ENCODE measurements around the gene FAF1. TPM values are rescaled to one million over a fixed set of nuclear protein-coding genes. Genes with fewer than 3 reads are reported as not detected.
"Not testable (repeated sequence)": the region's sequence is repeated elsewhere in the genome, so short reads cannot be mapped to it uniquely, and the experiment has no call there.

FAF1 gene
- total RNA-seq, 1 donor from 2014 or later, result 67.5 TPM

DNA sequence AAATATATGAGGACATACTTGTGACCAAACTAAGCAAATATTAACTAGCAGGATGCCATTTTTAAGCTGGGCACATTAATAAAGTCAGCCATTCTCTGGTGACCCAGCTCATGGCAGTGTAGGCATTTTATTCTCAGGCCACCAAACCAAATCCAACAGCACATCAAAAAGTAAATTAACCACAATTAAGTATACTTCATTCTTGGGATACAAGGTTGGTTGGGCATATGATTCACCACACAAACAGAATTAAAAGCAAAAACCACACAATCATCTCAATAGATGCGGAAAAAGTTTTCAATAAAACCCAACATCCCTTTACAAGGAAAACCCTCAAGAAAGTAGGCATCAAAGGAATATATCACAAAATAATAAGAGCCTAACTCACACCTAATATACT, 101.3 kb downstream of the FAF1 start:
- intact Hi-C loops (cut with micrococcal nuclease), result no loop called here

DNA sequence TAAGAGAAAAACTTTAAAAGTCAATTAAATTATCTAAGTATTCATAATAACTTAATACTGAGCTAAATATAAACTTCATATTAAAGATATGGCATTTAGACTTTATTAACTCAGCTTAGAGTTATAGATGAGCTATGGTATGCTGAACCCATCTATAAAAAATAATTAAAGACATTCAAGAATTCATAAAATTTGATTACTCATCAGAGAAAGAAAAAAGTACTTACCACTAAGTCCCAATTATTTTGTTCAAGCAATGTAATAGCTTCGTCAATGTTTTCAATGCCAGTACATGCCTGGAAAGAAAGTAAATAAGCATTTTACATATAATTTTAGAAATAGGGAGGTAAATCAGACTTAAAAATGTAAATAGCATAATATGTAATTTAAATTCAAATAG, 102.4 kb downstream of the FAF1 start:
- intact Hi-C loops (cut with micrococcal nuclease), result no loop called here

DNA sequence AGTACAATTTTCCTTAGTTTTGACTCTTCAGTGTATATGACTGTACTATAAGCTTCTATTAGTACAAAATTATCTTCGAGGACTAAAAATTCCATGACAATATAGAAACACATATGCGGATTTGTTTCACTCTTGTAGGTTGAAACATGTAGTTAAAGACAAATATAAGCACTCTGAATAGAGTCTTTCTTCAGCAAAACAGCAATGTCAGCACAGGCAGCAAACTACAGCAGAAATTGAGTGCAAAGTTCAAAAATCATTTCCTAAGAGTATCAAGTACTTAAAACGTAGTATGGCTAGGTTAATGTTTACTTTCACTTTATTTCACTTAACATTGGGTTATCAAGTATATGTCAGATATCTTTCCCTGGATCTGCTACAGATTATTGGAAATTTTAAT, 106.7 kb downstream of the FAF1 start:
- intact Hi-C loops (cut with micrococcal nuclease), result no loop called here

DNA sequence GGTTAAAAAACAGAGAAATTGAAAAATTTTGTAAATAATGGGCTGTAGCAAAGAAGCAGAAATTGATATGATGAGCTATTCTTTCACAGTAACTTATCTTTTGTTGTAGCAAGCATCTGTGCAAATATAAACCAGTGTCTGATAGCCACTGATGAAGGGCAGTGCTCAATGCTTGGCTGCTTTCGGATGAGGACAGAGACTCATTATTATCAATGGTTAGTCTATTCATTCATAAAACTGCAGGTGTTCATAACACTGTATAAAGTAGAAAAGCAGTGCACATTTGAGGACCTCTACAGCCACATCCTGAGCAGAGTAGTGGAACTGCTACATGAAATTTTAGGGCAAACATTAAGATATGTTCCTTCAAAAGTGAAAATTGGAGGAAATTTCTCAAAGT, 107.2 kb downstream of the FAF1 start:
- intact Hi-C loops (cut with micrococcal nuclease), result no loop called here

DNA sequence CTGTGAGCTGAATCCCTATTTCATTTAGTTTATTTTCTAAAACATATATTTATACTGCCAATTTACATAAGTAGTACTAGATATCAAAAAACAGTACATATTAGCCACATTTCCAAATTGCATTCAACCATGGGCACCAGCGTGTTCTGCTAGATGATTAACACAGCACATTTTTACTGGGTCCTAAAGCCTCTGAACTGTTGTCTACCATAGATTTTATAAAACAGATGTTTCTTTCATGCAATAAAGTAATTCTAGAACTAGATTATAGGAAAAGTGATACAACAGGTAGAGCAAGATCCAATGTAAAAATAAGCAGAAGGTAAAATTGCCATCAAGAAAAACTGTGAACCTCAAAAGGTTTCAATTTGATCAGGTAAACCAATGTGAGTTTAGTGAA, 108.6 kb downstream of the FAF1 start:
- intact Hi-C loops (cut with micrococcal nuclease), result no loop called here

DNA sequence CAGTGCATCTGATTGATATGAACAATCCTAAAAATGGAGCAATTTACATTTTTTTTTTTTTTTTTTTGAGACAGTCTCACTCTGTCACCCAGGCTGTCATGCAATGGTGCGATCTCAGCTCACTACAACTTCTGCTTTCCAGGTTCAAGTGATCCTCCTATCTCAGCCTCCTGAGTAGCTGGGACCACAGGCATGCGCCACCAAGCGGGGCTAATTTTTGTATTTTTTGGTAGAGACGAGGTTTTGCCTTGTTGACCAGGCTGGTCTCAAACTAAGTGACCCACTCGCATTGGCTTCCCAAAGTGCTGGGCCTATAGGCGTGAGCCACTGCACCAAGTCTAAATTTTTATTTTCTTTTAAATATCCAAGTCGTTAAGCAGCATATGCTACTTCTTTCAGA, 109.0 kb downstream of the FAF1 start:
- intact Hi-C loops (cut with micrococcal nuclease), result no loop called here

DNA sequence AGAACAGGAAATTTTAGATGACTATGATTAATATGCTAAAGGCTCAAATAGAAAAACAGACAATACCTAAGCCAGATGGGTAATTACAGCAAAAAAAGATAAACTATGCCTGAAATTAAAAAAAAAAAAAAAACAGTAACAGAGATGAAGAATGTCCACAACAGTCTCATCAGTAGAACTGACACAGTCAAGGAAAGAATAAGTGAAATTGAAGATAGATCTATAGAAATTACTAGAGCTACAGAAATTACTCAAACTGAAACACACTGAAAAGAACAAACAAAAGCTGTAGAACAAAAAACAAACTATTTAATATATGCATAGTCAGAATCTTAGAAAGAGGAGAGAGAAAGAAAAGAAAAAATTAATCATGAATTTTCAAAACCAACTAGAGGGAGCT, 112.8 kb downstream of the FAF1 start:
- intact Hi-C loops (cut with micrococcal nuclease), result no loop called here

DNA sequence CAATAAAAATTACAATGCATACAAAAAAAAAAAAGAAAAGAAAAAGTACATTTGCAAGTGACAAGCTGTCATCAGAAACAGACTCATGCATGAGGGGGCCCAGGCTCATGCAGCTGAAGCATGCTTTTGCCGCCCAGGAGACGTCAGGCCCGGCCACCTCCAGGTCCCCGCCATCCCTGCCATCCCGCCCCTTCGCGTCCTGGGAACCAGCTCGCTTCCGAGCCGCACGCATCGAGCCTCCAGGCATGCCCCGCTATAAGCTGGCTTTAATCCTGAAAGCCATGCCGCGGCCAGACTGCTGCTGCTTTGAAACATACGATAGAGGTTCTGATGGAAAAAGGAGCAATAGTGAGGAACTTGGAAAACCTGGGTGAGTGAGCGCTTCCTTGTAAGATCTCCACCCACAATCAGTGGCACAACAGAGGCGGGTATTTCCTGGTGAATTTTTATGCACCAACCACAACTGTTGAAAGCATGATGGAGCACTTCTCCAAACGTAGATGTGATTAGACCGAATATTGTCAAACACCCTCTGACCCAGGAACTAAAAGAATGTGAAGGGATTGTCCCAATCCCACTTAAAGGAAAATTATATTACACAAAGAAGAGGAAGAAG, 113.7 kb downstream of the FAF1 start:
- intact Hi-C loops (cut with micrococcal nuclease), result no loop called here

DNA sequence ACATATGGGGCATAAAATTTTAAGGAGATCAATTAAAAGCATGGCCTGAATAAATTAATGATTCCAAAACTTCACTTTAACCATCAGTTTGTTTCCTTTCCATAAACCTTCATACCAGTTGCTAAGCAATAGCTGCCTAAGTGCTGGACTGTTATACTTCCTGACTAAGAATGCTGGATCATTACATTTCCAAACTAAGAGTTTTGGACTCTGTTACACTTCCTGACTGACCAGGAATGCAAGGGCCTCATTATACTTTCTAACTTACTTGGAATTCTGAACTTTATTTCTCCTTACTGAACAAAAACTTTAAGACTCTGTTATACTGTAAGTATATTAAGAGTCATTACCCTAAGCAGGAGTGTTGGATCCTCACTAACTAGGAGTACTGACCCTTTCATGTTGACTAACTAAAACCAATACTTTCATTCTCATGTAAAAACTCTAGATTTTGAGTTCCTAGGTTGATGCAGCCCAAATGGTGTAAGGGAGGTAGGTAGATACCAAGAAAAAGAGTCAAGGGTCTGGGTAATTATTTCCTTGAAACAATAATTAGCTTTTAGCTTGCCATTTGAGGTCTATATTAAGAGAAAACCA, 118.2 kb downstream of the FAF1 start:
- intact Hi-C loops (cut with micrococcal nuclease), result no loop called here

DNA sequence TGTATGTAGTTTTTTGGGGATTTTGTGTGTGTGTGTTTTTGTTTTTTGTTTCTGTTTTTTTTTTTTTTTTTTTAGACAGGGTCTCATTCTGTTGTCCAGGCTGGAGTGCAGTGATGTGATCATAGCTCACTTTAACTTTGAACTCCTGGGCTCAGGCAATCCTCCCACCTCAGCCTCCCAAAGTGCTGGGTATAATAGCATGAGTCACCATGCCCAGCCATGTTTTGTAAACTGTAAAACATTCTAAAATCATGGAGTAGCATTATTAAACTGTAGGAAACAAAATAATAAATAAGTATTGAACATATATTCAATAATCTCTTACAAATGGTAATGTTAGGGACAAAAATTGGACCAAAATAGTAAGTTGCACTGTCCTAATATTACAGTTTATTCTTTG, 124.0 kb downstream of the FAF1 start:
- intact Hi-C loops (cut with micrococcal nuclease), result no loop called here

DNA sequence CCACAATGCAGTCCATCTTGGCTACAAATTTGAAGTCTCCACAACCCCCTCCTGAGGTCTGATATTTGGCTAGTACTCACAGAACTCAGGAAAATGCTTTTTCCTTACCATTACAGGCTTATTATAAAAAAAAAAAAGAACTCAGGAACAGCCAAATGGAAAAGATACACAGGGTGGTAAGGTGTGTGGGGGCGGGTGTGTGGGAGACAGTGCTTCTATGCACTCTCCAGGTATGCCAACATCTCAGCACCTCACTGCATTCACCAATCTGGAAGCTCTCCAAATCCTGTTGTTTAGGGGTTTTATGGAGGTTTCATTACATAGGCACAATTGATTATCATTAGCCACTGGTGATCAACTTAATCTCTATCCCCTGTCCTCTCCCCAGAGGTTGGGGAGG, 126.9 kb downstream of the FAF1 start:
- intact Hi-C loops (cut with micrococcal nuclease), result no loop called here

DNA sequence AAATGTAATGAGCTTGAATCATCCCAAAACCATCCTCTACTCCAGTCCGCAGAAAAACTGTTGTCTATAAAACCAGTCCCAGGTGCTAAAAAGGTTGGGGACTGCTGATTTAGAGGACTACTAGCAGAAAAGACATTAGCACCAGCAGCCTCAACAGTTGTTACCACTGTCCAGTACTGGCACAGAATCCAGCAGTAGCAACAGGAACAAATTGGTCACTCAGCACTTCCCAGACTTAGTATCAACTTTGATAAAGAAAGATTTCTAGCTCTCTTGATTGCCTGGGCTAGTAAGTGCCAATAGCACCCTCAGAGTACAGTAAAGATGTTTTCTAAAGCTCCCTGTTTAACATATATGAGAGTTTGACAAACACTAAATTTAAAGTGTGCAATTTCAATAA, 127.9 kb downstream of the FAF1 start:
- intact Hi-C loops (cut with micrococcal nuclease), result no loop called here

DNA sequence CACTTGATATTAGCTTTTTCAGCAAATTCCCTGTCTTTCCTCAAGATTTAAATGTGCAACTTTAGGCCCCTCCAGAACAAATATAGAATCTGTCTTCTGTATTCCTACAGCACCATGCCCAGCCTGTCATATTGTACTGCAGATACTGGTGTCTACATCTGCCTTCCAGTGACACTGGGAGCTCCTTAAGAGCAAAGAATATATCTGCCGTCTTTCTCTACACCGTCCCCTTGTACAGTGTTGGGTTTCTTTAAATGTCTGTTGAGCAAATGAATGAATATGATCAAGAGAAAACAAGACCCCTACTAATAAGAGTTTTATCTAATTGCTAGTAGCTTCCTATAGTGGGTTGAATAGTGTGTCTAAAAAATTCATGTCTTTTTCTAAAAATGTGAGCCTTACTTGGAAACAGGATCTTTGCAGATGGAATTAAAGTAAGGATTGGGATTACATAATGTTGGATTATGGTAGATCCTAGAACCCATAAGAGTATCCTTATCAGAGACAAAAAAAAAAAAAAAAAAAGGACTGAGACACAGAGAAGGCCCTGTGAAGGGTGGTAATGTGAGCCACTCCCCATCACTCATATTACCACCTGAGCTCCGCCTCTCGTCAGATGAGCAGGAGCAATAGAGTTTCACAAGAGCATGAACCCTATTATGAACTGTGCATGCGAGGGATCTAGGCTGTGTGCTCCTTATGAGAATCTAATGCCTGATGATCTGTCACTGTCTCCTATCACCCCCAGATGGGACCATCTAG, 128.6 kb downstream of the FAF1 start:
- intact Hi-C loops (cut with micrococcal nuclease), result no loop called here

DNA sequence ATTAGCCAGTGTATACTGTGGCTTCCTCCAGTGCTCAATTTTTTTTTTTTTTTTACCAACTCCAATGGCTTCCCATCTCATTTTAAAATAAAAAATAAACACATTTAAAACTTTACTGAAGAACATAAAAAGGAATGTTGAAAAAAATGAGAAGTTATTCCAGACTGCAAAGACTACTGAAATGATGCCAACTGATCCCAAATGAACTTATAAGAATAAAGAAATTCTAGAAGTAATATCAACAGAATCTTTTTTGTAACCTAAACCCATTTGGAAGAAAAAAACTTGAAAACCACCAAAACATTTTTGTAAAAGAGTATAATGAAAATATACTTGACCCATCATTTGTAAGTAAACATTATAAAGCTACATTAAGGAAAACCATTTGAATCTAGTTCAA, 129.4 kb downstream of the FAF1 start:
- intact Hi-C loops (cut with micrococcal nuclease), result no loop called here

DNA sequence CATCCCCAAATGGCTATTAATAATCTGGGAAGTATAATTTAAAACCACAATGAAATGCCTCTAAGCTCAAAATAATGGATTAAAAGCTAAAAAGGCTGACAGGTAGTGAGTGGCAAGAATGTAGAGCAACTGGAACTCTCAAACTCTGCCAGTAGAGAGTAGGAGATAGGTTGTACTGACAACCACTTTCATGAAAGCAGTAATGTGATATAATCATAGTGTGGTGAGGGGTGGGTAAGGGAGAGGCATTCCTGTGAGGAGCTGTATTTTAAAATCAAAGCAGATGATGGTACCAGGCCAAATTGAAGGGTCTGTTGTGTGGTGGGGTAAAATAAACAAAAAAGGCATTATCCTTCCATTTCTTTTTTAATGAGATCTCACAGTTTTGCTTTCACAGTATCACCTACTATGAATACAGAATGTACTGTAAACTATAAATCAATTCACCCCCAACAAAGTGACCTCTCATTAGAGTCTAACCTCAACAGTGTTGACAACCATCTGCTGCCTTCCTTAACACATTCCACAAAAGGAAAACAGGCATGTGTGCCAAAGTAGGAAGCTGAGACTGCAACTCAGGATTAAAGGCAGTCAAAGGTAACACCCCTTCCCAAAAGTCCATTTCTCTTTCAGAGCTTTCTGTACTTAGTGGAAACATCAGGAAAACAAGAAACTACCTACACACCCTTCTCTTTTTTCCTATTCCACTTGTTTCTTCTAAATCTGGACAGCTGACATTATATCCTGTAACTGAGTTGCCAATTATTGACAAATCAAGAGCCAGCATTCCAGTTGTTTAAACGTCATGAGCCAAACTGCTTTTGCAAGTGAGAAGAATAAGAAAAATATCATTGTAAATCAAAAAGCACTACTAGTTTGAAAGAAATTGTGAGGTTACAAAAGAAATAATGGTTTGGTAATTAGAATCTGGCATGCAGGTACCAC, 130.8 kb downstream of the FAF1 start:
- intact Hi-C loops (cut with micrococcal nuclease), result no loop called here

DNA sequence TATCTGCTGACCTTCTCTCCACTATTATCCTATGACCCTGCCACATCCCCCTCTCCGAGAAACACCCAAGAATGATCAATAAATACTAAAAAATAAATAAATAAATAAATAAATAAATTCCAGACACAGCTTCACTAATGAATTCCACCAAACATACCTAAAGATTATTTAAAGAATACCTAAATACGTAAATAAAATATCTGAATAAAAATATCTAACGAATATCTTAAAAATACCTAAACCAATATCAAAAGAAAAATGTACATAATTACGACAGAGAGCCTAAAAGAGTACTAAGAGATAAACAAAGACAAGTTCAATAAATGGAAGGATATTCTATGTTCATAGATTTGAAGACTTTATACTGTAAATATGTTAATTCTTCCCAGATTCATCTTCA, 132.5 kb downstream of the FAF1 start:
- intact Hi-C loops (cut with micrococcal nuclease), result no loop called here

DNA sequence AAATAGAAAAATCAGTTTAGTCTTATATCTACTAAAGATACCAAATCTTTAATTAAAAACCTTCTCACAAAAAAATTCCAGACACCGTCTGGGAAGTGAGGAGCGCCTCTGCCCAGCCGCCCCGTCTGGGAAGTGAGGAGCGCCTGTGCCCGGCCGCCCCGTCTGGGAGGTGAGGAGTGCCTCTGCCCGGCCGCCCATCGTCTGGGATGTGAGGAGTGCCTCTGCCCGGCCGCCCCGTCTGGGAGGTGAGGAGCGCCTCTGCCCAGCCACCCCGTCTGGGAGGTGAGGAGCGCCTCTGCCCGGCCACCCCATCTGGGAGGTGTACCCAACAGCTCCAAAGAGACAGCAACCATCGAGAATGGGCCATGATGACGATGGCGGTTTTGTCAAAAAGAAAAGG, 133.3 kb downstream of the FAF1 start:
- intact Hi-C loops (cut with micrococcal nuclease), result not testable (repeated sequence)

DNA sequence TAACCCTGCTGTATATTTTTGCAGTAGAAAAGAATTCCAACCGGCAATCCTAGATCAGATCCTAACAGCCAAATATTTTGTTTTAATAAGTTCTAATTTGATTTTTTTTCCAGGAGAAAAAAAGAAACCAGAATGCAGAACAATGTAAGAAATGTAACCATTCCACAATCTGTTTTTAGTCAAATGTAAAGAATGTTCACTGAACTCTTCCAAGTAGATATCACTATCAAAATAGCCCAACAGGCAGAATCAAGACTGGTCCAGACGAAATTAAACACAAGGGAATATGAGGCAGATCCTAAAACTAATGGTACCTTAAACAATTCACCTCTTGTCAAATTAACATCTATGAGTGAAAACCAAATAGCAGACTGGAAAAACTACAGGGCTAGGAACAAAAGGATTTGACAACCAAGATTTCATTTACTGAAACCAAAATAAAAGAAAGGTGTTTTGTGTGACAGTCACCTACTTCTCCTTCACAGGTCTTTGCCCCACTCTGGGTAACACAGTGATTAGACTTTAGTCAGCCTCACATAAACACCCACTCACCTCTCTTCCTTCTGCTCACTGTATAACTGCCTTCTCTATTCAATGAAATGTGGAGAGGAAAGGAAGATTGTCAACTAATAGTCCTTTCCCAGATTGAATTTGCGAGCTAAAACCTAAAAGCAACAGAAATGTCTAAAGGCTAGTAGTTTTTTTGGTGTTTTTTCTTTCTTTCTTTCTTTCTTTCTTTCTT, 137.9 kb downstream of the FAF1 start:
- intact Hi-C loops (cut with micrococcal nuclease), result no loop called here

DNA sequence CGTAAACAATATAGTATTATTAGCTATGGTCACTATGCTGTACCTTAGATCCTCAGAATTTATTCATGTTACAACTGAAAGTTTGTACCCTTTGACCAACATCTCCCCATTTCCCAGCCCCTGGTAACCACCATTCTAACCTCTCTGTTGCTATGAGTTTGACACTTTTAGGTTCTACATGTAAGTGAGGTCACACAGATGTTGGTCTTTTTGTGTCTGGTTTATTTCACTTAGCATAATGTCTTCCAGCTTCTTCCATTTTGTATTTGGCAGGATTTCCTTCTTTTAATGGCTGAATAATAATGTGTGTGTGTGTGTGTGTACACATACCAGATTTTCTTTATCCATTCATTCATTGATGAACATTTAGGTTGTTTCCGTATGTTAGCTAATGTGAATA, 139.5 kb downstream of the FAF1 start:
- intact Hi-C loops (cut with micrococcal nuclease), result no loop called here

DNA sequence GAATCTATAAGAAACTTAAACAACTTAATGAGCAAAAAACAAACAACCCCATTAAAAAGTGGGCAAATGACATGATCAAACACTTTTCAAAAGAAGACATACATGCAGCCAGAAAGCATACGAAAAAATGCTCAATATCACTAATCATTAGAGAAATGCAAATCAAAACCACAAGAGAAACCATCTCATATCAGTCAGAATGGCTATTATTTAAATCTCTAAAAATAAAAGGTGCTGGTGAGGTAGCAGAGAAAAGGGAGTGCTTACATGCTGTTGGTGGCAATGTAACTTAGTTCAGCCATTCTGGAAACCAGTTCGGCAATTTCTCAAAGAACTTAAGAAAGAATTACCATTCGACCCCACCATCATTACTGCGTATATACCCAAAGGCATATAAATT, 147.7 kb downstream of the FAF1 start:
- intact Hi-C loops (cut with micrococcal nuclease), result no loop called here

DNA sequence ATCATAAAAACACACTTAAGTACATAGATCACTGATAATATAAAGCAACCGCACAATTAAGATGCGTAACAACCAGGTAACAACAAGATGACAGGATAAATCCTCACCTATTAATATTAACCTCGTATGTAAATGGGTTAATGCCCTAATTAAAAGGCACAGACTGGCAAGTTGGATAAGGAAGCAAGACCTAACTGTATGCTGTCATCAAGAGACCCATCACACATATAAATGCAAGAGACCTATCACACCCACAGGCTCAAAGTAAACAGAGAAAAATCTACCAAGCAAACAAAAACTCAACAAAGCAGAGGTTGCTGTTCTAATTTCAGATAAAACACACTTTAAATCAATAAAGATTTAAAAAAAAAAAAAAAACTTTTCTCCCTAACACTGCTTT, 151.8 kb downstream of the FAF1 start:
- intact Hi-C loops (cut with micrococcal nuclease), result no loop called here
